GM19023 (cell line): Measurements from ENCODE around the gene HOXA5.

Experiments used
- ATAC-seq: cut with Tn5 transposase; IDR thresholded peaks from one replicate; pipeline ENCODE4 v1.9.1; 2021; ENCODE audit warnings: mild to moderate bottlenecking, moderate library complexity; ENCODE audit not compliant: unreplicated experiment

The HOXA5 gene

DNA sequence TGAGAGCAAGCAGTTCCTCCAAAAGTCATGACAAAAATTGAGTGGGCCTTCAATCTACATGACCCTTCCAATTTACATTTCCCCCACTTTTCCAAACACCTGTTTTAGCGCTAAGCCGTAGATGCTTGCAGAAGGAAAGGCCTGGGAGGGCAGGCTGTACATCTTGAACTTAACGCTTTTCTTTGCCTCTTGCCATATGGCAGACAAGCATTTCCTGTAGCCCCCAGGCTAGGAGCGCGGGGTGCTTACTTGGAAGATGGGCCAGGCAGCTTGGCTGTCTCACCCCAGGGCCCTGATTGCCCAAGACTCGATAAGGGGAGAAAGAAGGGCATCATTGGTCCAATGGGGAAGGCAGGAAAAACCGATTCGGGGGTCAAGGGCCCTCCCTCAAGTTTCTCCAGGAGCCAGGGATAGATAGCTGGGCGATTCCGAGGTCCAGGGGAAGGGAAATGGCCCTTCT is 28.9 kb upstream of the HOXA5 start:
- ATAC-seq, result no peak

DNA sequence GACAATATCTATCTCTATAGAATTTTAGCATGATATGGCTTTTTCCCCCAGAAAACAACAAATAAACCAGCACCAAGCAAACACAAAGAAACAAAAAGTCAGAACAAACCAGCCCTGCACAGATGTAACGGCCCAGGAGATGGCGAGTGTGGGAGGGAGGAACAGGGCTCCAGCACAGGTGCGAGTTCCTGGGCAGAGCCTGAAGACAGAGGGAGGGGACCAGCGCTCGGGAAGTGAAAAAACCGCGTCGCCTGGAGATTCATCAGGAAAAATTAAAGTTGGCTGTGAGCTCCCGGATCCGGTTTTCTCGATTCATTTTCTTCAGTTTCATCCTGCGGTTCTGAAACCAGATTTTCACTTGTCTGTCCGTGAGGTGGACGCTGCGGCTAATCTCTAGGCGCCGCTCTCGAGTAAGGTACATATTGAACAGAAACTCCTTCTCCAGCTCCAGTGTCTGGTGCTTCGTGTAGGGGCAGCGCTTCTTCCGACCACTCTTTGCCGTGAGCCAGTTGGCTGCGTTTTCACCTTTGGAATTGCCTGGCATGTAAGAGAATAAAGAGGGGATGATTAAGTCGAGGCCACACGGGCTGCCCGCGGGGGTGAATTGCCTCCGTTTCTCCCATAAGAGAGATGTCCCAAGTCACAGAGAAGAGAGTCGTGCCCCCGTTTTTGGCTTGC is 28.3 kb upstream of the HOXA5 start:
- no peak for ATAC-seq

DNA sequence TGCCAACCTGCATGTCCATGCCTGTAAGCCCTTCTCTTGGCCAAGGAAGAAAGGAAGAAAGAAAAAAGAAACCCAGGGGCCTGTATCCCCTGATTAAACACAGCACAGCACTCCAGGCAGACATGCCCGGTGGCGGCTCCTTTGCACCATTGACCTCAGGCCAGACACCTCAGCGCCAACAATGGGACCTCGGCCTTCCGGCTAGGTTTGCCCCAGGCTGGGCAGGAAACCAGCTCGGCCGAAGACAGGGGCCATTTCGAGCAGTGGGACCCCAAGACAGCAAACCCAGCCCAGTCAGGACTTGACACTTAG is 27.8 kb upstream of the HOXA5 start:
- ATAC-seq, result no peak

DNA sequence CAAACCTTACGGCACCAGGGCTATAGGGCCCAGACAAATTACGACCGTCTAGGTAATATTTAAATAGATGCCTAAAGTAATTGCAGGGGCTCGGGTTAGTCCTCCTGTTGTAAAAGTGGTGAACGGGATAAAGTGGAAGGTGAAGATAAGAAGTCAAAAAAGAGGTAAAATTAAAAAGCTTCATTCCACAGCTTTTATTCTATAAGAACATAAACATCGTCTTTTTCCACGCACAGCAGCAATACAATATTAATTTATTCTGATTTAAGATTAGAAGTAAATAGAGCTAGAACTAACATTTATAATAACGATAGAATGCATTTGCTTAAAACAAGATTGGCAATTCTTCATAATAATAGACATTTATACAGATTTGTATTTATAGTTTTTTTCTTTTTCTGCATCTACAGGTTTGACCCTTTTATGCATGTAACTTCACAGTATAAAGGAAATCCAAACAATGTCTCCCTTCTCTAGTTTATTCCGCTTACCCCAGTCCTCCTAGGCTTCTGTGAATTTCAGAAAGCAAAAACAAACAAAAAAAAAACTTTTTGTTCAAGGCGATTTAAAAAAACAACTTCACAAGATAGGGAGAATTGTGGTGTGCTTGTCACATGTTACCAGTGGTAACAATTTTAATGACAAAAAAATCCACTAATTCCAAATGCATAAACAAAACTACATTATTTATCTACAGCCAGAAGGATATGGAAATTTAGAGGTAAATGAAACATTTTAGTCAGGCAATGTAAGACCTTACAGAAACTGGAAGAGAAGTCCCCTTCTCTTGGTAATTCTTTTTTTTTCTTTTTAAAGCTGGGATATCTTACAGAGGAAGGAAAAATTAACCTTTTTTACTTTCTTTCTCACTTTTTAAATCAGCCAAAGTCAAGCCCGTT is 27.2 kb upstream of the HOXA5 start:
- no peak for ATAC-seq

DNA sequence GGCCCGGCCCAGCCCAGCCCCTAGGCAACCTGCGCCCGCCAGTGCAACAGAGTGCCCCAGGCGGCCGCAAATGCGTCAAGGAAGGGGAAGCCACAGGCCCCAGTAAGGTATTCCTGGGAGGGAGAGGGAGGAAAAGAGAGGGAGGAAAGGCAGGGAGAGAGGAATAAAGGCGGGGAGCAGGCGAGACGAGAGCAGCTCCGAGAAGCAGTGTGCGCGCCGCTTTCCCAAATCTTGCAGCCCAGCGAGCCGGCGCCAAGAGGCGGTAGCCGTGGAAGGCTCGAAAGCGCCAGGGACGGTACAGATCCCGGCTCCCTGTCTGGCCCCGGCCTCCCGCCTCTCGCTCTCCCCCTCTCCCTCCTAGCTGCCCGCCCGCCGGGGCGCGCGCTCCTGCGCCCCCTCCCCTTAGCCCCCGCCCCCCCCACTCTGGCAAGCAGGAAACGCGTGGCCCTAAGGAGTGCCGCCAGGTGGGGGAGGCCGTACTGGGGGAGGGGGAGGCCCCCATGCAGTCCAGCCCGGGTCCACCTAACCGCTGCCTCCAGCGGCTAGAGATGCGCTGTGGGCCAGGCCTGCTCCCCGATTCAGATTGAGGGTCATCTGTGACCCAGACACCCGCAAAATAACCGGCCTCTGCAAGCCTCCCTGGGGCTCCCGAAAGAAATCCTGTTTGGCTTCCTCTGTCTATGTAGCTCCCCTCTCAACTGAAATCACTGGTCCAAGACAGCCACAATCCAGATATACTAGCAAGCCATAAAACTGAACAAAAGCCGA is 26.4 kb upstream of the HOXA5 start:
- ATAC-seq, result no peak

DNA sequence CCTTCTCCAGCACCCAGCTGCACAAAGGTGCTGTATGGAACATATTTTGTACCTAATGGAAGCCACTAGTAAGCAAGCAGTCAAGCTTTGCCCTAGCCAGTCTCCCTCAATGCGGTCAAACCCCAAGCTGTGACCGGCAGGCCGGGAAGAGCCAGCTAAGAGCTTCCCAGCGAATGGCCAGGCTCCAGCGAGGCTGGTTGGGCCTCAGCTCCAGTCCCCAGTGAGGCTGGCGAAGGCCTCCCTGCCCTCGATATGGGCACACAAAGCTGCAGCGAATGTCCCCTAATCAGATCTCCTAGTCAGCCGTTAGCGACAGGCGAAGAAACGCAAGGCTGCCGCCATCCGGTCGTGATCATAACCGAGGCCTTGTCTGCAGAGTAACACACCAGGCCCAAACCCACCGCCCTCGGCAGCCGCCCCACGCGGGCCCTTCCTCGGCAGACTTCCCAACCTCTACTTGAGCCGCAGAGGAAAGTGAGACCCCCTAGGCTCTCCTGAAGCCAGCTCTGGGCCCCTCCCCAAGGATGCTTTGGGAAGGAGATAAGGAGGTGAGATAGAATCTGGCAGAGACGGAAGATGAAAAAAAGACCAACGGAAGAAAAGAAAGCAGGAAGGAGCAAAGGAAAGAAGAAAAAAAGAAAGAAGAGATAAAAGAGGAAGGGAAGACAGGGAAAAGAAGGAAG is 24.9 kb upstream of the HOXA5 start:
- ATAC-seq, result no peak

DNA sequence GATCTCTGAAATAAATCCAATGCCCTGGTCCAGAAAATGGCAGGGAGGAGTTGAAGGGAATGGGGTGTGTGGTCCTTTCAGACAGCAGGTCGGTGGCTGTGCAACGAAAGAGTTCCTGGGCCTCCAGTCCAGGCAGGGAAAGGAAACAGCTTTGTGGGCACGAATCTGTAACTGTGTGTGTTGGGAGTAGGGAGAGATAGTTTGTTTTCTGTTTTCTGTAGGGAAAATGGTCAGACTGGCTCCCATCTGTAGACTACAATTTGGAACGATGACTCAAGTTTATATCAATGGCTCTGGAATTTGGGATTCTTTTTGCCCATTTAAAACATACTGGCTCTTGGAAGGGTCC is 24.4 kb upstream of the HOXA5 start:
- no peak for ATAC-seq

DNA sequence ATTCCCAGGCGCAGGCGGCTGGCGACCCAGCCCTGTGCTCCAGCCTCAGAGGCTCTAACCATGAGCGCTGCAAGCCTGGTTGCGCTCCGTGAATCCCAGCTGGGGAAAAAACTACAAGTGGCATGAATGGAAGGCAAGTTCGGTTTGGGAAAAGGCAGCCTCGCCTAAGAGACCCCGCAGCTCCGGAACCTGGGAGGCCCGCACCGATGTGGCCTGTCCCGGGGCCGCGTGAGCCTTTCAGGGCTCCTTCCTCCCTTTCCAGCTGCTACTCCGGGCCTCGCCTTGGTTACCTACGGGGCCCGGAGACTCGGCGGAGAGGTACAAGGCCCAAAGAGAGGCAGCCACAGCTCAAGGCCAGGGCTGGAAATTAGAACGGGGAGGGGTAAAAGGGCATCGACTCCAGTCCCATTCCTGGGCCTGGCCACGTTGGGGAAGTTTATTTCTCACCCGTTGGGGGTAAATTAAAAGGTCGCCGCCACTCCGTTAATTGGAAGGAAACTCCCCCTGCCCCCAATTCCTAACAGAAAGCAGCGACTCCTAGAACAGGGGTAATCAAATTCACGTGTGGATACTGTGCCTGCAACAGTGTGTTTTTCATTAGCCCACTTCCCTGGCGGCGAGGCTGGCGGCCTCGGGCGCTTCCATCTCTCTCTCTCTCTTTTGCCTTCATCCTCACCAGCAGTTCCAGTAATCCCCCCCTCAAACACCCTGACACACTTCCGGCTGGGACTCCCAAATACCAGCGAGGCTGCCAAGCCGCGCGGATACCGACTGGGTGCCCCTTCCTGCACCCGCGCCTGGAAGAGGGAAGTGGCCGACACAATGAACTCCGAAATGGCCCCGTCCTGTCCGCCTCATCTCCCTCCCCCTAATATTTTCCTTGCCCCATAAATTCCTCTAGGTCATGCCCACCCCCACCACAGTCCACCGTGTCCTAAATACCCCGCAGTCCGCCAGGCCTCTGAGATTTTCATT is 23.3 kb upstream of the HOXA5 start:
- ATAC-seq, result no peak

DNA sequence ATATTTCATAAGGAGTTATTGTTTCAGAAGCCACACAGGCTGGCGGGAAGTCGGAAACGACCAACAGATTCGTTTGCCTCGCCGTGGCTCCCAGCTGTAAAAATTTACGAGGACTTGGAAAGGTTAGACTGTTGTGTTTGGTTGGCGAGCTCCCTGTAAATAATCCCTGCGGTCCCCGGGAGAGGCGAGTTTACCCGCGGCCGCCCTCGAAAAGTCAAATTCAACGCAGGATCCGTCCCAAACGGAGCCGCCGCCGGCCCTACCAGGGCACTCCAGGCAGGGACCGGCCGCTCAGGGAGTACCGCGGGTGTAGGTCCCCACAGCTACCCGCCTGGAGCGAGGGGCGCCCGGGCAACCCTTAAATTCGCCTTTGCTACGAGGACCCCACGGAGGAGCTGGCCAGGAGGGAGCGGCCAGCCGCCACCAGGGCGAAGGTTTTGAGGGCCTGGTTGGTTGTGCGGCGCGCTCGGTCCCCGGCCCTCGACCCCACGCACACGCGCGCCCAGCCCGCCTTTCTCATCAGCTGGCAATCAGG is 22.6 kb upstream of the HOXA5 start:
- no peak for ATAC-seq

DNA sequence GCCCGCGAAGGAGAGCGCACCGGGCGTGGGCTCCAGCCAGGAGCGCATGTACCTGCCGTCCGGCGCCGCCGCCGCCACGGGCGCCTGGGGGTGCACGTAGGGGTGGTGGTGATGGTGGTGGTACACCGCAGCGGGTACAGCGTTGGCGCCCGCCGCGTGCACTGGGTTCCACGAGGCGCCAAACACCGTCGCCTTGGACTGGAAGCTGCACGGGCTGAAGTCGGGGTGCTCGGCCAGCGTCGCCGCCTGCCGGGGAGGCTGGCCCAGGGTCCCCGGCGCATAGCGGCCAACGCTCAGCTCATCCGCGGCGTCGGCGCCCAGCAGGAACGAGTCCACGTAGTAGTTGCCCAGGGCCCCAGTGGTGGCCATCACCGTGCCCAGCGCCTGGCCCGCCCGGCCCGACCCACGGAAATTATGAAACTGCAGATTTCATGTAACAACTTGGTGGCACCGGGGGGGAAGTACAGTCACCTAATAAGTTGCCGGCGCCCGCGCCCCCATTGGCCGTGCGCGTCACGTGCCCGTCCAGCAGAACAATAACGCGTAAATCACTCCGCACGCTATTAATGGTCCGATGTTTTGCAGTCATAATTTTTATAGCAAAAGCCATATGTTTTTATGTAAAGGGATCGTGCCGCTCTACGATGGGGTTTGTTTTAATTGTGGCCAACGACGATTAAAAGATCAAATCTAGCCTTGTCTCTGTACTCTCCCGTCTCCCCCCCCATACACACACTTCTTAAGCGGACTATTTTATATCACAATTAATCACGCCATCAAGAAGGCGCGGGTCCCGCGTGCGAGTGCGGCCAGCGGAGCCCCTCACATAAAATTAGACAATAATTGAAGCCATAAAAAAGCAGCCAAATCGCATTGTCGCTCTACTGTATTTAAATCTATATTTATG is 21.9 kb upstream of the HOXA5 start, which contains the start of gene HOXA9:
HOXA9 (minus strand) TSS at position 449 of the 907 bp plus-strand sequence; CDS start at position 369, 80 bp downstream.
- no peak for ATAC-seq

DNA sequence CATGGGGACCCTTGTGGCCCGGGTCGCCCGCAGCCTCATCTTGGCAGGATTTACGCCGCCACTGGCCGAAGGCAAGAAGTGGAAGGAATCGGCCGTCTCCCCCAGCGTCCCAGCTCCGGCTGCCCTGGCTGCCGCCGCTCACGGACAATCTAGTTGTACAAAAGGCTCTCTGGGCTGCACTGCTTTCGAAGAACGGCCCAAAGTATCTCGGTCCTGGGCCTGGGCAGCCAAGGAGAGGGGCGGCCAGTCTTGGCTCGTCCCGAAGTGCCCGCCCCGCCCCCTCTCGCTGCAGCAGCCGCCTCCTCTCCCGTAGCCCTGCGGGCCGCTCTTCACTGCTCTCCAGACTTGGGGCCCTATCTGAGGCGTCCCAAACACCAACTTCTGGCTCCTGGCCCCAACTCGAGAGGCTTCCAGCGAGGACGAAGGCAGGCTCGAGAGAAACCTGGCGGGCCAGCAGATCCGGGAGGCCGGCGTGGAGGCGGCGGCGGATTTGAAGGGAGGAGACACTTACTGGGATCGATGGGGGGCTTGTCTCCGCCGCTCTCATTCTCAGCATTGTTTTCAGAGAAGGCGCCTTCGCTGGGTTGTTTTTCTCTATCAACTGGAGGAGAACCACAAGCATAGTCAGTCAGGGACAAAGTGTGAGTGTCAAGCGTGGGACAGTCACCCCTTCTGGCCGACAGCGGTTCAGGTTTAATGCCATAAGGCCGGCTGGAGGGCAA is 21.0 kb upstream of the HOXA5 start:
- ATAC-seq, result no peak

DNA sequence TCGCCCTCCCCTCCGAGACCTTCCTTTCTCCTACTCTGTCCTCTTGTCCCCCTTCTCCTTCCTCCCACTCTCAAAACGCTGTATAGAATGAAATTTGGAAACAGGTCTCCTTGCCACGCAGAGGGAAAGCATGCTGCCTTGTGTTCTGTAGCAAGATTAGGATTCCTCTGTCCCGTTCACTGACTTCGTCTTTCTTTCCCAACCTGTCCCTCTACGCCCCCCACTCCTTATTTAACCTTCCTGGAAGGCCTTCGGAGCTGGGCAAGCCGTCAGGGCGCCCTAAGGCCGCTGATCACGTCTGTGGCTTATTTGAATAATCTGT is 20.5 kb upstream of the HOXA5 start:
- no peak for ATAC-seq

DNA sequence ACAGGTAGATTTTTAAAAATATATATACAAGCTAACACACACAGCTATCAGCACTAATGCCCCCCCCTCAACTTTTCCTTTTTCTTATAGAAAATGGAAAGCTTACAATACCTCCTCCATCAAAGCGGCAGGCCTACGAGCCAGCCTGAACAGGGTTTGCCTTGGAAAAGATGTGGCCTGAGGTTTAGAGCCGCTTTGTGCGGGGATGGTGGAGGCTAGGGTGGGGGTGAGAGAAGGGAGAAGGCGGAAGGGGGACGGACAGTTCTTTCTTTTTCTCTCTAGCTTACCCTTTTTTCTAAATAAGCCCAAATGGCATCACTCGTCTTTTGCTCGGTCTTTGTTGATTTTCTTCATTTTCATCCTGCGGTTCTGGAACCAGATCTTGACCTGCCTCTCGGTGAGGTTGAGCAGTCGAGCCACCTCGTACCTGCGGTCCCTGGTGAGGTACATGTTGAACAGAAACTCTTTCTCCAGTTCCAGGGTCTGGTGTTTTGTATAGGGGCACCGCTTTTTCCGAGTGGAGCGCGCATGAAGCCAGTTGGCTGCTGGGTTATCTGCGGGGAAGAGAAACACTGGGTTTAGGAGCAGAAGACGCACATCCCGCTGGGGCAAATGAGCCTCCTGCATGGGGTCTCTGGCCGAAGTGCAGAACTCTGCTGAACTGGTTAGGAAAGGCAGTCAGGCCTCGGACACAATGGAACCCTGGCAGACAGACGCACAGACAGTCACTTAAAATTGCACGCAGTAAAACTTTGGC is 20.0 kb upstream of the HOXA5 start:
- no peak for ATAC-seq

DNA sequence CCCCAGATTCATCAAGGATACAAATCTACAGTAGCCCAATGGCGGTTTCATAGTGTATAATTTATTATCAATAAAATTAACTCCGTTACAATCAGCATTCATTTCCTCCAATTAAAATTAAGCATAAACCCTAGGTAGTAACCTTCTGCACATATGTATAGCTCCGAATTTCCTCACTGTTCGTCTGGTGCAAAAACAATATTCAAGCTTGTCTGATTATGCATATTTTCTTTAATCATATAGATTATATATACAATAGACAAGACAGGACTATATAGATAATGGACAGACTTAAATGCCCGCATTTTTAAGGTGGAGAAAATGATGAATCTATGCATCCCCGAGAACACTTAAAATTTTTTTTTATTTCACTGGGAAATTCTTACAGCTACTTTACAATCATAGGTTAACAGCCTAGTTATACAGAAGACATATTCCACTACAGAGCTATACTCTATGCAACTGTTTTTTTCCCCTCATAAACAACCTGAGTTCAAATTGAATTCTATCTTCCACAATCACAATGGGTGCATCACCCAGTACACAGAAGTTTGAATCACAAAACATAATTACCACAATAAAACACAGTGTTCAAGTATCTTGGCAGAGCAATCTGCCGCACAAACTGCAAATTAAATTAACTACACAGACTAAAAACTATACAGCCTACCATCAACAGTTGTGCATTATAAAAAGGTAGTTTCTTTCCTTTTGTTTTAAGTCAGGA is 19.2 kb upstream of the HOXA5 start:
- ATAC-seq, result no peak

DNA sequence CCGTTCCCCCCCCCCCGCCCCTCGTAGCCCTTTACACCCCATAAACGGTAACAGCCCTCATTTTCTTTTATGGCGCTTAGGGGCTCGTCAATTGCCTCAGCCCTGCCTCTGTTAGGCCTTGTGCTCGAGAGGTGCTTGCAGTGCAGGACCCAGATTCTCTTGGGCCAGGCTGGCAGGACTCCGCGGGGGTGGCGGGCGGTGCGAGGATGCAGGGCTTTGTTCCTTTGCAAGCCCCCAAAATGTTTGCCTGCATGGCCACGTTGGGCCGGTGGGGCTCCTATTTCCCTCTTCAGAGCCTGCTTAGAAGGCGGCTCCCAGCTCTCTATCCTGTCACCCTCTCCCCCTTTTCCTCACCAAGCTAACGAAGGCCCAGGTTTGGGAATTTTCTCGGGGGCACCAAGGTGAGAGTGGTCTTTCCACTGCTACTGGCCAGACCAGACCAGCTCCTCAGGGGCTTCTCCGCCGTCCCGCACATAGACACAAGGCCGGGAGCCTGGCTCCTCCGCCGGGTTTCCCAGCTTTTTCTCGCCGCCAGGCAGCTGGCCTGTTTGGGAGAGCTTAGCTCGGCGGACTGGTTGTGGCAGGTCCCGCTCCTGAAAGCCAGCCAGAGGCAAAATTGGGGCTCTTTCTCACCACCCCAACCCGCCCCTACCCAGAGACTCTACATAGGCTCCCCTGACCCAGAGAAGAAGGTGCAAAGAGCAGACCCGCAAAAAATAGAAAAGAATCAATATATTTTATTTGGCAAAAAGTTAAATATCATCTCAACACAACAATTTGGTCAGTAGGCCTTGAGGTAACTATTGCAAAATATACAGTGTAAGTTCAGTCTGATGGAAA is 18.5 kb upstream of the HOXA5 start:
- no peak for ATAC-seq

DNA sequence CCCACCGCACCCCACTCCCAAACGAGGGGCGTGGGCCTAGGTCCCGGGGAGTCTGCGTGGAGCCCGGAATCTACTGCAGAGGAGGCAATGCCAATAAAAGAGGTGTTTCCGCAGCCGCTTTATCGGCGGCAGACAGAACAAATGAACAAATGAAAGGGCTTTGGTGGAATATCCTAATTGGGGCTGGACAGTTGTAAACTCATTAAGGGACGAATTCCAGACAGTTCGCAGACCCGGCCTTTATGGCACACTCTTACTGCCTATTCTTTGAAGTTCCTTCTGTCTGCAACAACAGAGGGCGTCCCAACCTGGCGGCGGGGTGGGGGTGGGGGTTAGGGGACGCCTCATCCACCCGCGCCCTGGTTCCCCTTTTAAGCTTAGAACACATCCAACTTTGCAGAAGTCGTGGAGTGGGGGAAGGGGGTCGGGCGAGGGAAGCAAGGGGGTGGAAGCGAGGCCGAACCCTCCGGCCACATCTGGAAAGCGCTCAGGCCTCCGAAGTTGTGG is 17.8 kb upstream of the HOXA5 start:
- no peak for ATAC-seq
